Natural killer cell (primary cell): ENCODE data around the gene KIF16B. TPM values are rescaled to one million over a fixed set of nuclear protein-coding genes. Genes with fewer than 3 reads are reported as not detected.

Experiments used
- ATAC-seq, 3 donors: fragments of 150-1000 bp in 2 of 3; fragments of 200-7000 bp in 1 of 3; cut with Tn5 transposase; 1 replicate in 1 of 3; 2 replicates in 2 of 3; pipeline ENCODE4 v1.10.0; 2021; ENCODE audit warnings: mild to moderate bottlenecking in 2 of 3, moderate library complexity in 2 of 3
- DNase-seq, 2 donors: peaks; one replicate each; pipeline versions ENCODE4 v3.0.0 to v3.0.0-alpha.2; 2013 to 2021; ENCODE audit warnings: mixed read lengths in 1 of 2
- H3K27ac ChIP-seq: one replicate; pipeline ENCODE4 v1.5.1; 2013; ENCODE audit warnings: mild to moderate bottlenecking, low read length
- H3K27me3 ChIP-seq: one replicate; pipeline ENCODE4 v1.6.1; 2013; ENCODE audit warnings: low read length; ENCODE audit not compliant: control insufficient read depth, insufficient read depth
- H3K36me3 ChIP-seq: one replicate; pipeline ENCODE4 v1.6.1; 2013; ENCODE audit warnings: low read length; ENCODE audit not compliant: control insufficient read depth, insufficient read depth
- H3K4me1 ChIP-seq: one replicate; pipeline ENCODE4 v1.6.1; 2013; ENCODE audit warnings: low read length; ENCODE audit not compliant: control insufficient read depth, insufficient read depth
- H3K4me3 ChIP-seq: one replicate; pipeline ENCODE4 v1.5.1; 2013; ENCODE audit warnings: low read length
- H3K9me3 ChIP-seq: one replicate; pipeline ENCODE4 v1.6.1; 2013; ENCODE audit warnings: low read length; ENCODE audit not compliant: control insufficient read depth, insufficient read depth
- H3K27ac Mint-ChIP-seq, 2 donors: one replicate each; pipeline ENCODE4 v1.8.0; 2022; ENCODE audit warnings: mild to moderate bottlenecking in 2 of 2, mixed read lengths in 2 of 2, moderate library complexity in 1 of 2
- H3K27me3 Mint-ChIP-seq, 2 donors: one replicate each; pipeline ENCODE4 v1.8.0; 2022; ENCODE audit warnings: low read depth in 2 of 2, mixed read lengths in 2 of 2
- H3K36me3 Mint-ChIP-seq: one replicate; pipeline ENCODE4 v1.8.0; 2022; ENCODE audit warnings: mixed read lengths
- H3K4me1 Mint-ChIP-seq, 2 donors: one replicate each; pipeline ENCODE4 v1.8.0; 2022; ENCODE audit warnings: mixed read lengths in 2 of 2
- H3K4me3 Mint-ChIP-seq: one replicate; pipeline ENCODE4 v1.8.0; 2022; ENCODE audit warnings: mild to moderate bottlenecking, moderate library complexity, mixed read lengths
- H3K9me3 Mint-ChIP-seq, 2 donors: one replicate each; pipeline ENCODE4 v1.8.0; 2022; ENCODE audit warnings: mixed read lengths in 2 of 2
- WGBS: methylation state at CpG from one replicate; pipeline ENCODE4 v1.1.7; 2013; ENCODE audit warnings: missing lambda C conversion rate; ENCODE audit not compliant: insufficient coverage; 5-methylcytosine and 5-hydroxymethylcytosine counted together
- intact Hi-C: fragments of 100-400 bp; cut with micrococcal nuclease; formaldehyde crosslinking; loops from one replicate; pipeline ENCODE4 v1.14.2; 2022
- total RNA-seq, 4 donors: library from RNA; stranded (reverse); fragments of 120-200 nt in 1 of 4; gene quantifications; one replicate each; pipeline versions ENCODE4 v1.2.3 to v1.2.4, GENCODE V29; 2013 to 2022
- TF ChIP-seq, protein P1 (sequence below): fragments of 200-600 bp; IDR thresholded peaks from one replicate; pipeline ENCODE4 v1.8.0; 2022; ENCODE audit warnings: antibody characterized with exemption

Gene KIF16B
- total RNA-seq, 3 donors from 2014 or later (not counting 1 experiment from before 2014, with no cell fraction given): 3.9 to 11.8 (median 9.2) TPM

DNA sequence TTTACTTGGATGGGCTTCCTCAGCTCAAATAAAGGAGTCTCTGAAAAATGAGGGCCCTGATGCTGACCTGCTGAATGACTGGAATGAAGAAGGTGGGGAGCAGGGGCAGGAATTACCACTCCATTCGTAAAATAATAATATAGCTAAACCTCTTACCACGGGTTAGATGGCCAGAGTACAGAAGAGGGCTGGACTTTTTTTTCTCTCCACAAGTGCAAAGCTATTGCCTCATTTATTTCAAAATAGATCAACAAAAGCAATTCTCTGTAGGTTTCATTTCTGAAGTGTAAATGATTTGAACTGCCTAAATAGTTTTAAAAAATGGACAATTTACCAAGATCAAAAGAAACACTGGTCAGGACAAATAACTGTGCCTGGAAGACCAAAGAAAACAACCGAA is 256.7 kb downstream of the KIF16B start:
- Histone ChIP-seq H3K4me1 (peaks cover 6% of the 10 kb centered on the region), H3K27me3 (no peaks in the 10 kb centered on the region), H3K36me3 (no peaks in the 10 kb centered on the region), H3K4me3 (no peak overlapping the region), H3K27ac (no peak overlapping the region), H3K9me3 (no peaks in the 10 kb centered on the region)
- intact Hi-C loops: no loop called here
- 95% methylated on average over 3 of the region's 3 CpGs for WGBS
- no peaks in the 10 kb centered on the region for H3K36me3 Mint-ChIP-seq
- H3K27ac Mint-ChIP-seq: no peak overlapping the region
- TF ChIP-seq, protein P1, sequence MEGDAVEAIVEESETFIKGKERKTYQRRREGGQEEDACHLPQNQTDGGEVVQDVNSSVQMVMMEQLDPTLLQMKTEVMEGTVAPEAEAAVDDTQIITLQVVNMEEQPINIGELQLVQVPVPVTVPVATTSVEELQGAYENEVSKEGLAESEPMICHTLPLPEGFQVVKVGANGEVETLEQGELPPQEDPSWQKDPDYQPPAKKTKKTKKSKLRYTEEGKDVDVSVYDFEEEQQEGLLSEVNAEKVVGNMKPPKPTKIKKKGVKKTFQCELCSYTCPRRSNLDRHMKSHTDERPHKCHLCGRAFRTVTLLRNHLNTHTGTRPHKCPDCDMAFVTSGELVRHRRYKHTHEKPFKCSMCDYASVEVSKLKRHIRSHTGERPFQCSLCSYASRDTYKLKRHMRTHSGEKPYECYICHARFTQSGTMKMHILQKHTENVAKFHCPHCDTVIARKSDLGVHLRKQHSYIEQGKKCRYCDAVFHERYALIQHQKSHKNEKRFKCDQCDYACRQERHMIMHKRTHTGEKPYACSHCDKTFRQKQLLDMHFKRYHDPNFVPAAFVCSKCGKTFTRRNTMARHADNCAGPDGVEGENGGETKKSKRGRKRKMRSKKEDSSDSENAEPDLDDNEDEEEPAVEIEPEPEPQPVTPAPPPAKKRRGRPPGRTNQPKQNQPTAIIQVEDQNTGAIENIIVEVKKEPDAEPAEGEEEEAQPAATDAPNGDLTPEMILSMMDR: no peak
- no peak for ATAC-seq
- H3K27me3 Mint-ChIP-seq: no peaks in the 10 kb centered on the region
- DNase-seq: no peak
- no peak overlapping the region for H3K4me3 Mint-ChIP-seq
- H3K4me1 Mint-ChIP-seq: peaks cover 10 to 12% of the 10 kb centered on the region in 2 donors
- no peaks in the 10 kb centered on the region for H3K9me3 Mint-ChIP-seq

- 75% methylated on average over 7 of the region's 8 CpGs for WGBS
- no peak for ATAC-seq
- H3K36me3 Mint-ChIP-seq: no peaks in the 10 kb centered on the region
- H3K4me1 Mint-ChIP-seq: peaks cover 10 to 12% of the 10 kb centered on the region in 2 donors
- H3K4me1 ChIP-seq: peaks cover 6% of the 10 kb centered on the region
- no peaks in the 10 kb centered on the region for H3K9me3 Mint-ChIP-seq
- no peaks in the 10 kb centered on the region for H3K9me3 ChIP-seq
- no peaks in the 10 kb centered on the region for H3K27me3 ChIP-seq
- H3K36me3 ChIP-seq: no peaks in the 10 kb centered on the region
- no peaks in the 10 kb centered on the region for H3K27me3 Mint-ChIP-seq
- no peak overlapping the region for H3K27ac Mint-ChIP-seq
- TF ChIP-seq, protein P1: no peak
- H3K4me3 ChIP-seq: no peak overlapping the region
- H3K27ac ChIP-seq: no peak overlapping the region
- intact Hi-C loops: no loop called here
- DNase-seq: no peak
- peak overlapping the region; percentile 13 for H3K4me3 Mint-ChIP-seq
Measured at GRCh38 chr20:16314748-16315159, 258.5 kb downstream of the KIF16B start.

DNA sequence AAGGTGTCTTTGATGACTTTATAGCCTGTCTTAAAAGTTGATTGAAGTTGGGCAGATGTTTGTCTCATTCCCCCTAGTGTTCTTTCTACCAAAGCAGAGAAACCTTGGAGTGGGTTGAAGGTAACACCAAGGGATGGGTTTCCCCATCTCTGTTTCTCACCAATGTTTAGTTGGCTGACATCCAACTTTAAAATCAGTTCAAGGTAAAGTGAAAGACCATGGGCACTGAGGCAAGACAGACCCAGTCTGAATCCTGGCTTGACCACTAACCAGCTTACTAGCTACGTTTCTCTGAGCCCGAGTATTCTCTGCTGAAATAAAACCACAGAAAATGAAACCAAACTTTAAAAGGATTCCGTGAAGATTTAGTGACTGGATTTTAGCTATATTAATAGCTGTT is 258.9 kb downstream of the KIF16B start:
- H3K27ac Mint-ChIP-seq: no peak overlapping the region
- no peaks in the 10 kb centered on the region for H3K9me3 ChIP-seq
- no peaks in the 10 kb centered on the region for H3K27me3 Mint-ChIP-seq
- TF ChIP-seq, protein P1: no peak
- intact Hi-C loops: no loop called here
- H3K36me3 ChIP-seq: no peaks in the 10 kb centered on the region
- H3K27ac ChIP-seq: no peak overlapping the region
- H3K27me3 ChIP-seq: no peaks in the 10 kb centered on the region
- 70% methylated on average over 3 of the region's 3 CpGs for WGBS
- no peak for DNase-seq
- H3K4me1 Mint-ChIP-seq: peaks cover 10 to 12% of the 10 kb centered on the region in 2 donors
- no peak for ATAC-seq
- peaks cover 6% of the 10 kb centered on the region for H3K4me1 ChIP-seq
- no peaks in the 10 kb centered on the region for H3K36me3 Mint-ChIP-seq
- H3K9me3 Mint-ChIP-seq: no peaks in the 10 kb centered on the region
- no peak overlapping the region for H3K4me3 ChIP-seq
- H3K4me3 Mint-ChIP-seq: no peak overlapping the region

- Mint-ChIP-seq H3K9me3 (no peaks in the 10 kb centered on the region), H3K4me3 (no peak overlapping the region), H3K36me3 (no peaks in the 10 kb centered on the region), H3K4me1 (peaks cover 10 to 12% of the 10 kb centered on the region in 2 donors), H3K27me3 (no peaks in the 10 kb centered on the region), H3K27ac (no peak overlapping the region)
- intact Hi-C loops: no loop called here
- WGBS: 93% methylated on average over 2 of the region's 4 CpGs
- no peaks in the 10 kb centered on the region for H3K27me3 ChIP-seq
- TF ChIP-seq, protein P1: no peak
- DNase-seq (no peak), ATAC-seq (no peak)
- H3K27ac ChIP-seq: no peak overlapping the region
- peaks cover 6% of the 10 kb centered on the region for H3K4me1 ChIP-seq
- H3K36me3 ChIP-seq: no peaks in the 10 kb centered on the region
- H3K9me3 ChIP-seq: no peaks in the 10 kb centered on the region
- no peak overlapping the region for H3K4me3 ChIP-seq
Measured at GRCh38 chr20:16313917-16314316, 259.3 kb downstream of the KIF16B start.
